ENCODE data around the gene DRGX.

DNA sequence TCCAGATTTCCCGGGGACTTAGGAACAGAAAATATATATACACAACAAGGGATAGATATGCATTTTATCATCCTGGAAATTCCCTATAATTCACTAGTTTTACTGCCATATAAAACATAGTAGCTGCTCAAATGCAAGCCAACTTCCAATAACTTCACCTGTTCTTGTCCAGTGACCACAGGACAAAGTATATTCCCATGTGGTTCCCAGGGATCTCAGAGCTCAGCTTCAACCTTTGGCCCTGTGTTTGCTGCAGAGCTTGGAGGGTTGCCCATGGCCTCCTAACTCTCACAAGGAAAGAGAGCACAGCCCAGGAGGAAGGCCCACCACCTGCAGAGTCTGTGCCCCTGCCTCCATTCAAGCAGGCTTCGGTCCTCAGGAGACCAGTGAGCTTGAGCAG lies 4.5 kb upstream of the DRGX start:
- TF ChIP-seq, protein P1, sequence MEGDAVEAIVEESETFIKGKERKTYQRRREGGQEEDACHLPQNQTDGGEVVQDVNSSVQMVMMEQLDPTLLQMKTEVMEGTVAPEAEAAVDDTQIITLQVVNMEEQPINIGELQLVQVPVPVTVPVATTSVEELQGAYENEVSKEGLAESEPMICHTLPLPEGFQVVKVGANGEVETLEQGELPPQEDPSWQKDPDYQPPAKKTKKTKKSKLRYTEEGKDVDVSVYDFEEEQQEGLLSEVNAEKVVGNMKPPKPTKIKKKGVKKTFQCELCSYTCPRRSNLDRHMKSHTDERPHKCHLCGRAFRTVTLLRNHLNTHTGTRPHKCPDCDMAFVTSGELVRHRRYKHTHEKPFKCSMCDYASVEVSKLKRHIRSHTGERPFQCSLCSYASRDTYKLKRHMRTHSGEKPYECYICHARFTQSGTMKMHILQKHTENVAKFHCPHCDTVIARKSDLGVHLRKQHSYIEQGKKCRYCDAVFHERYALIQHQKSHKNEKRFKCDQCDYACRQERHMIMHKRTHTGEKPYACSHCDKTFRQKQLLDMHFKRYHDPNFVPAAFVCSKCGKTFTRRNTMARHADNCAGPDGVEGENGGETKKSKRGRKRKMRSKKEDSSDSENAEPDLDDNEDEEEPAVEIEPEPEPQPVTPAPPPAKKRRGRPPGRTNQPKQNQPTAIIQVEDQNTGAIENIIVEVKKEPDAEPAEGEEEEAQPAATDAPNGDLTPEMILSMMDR (IDR thresholded peaks at IDR 0.05; ENCODE audit: low read depth, low read length), result no peak
- TF ChIP-seq POLR2A (IDR thresholded peaks at IDR 0.05; ENCODE audit: extremely low read depth, insufficient read length), result no peak
- TF ChIP-seq MAX (IDR thresholded peaks at IDR 0.05; ENCODE audit: low read depth, low read length), result no peak

All from NB4 (cell line).